ENCODE measurements around the gene CDK5RAP2. TPM values are rescaled to one million over a fixed set of nuclear protein-coding genes. Genes with fewer than 3 reads are reported as not detected.

CDK5RAP2 gene
- total RNA-seq, 1 experiment from 2014 or later = 56.4 TPM

- no peak for TF ChIP-seq CTCF (conservative IDR thresholded peaks at IDR 0.05)
- H3K4me1 Mint-ChIP-seq = peaks cover 4% of the 10 kb centered on the region in 2 experiments; a peak in 3 of 4 replicates
- no peak overlapping the region for H2BK12ac ChIP-seq (ENCODE audit: insufficient read length, low read depth, low read length)
- no peak overlapping the region for H4K91ac ChIP-seq (ENCODE audit: insufficient read length, low read depth, low read length)
- peaks cover 13 to 40% (median 31%) of the 10 kb centered on the region in 3 experiments; a peak in 6 of 7 replicates for H3K36me3 Mint-ChIP-seq (ENCODE audit: insufficient read depth in 1 of 3, low read depth in 3 of 3)
- no peak overlapping the region for H3K27ac Mint-ChIP-seq
- no peaks in the 10 kb centered on the region for H3K79me1 ChIP-seq (ENCODE audit: insufficient read depth, low read depth, low read length, poor library complexity, severe bottlenecking)
- no peak overlapping the region for H2BK120ac ChIP-seq (ENCODE audit: low read depth, low read length, poor library complexity, severe bottlenecking)
- no peaks in the 10 kb centered on the region for H3K4me1 ChIP-seq (ENCODE audit: insufficient read depth, low read length)
- no peak for DNase-seq
- no peak overlapping the region for H2AFZ ChIP-seq (ENCODE audit: low read length)
- no peaks in the 10 kb centered on the region for H4K20me1 ChIP-seq (ENCODE audit: control insufficient read depth, insufficient read depth, insufficient read length)
- no CpG with 5 or more reads among the region's 3 CpGs for WGBS (ENCODE audit: extremely low coverage, insufficient read length, low lambda C conversion rate)
- H3K4ac ChIP-seq (ENCODE audit: low read depth, low read length) = no peak overlapping the region
- H3K56ac ChIP-seq (ENCODE audit: insufficient read length, low read depth, low read length) = no peak overlapping the region
- no peaks in the 10 kb centered on the region for H3K9me3 ChIP-seq (ENCODE audit: control insufficient read depth, low read depth, low read length)
- no peak overlapping the region for H4K8ac ChIP-seq (replicated peaks; ENCODE audit: insufficient read length, low read depth, low read length)
- H3K27ac ChIP-seq (ENCODE audit: insufficient read length, low read depth, low read length) = no peak overlapping the region
- no peak overlapping the region for H3K4me2 ChIP-seq (ENCODE audit: insufficient read depth, insufficient read length, low read length)
- H4K5ac ChIP-seq (ENCODE audit: insufficient read length, low read depth, low read length) = no peak overlapping the region
- no peak overlapping the region for H3K18ac ChIP-seq (ENCODE audit: insufficient read length, low read depth, low read length)
- H3K27me3 Mint-ChIP-seq (ENCODE audit: low read depth) = no peaks in the 10 kb centered on the region
- H3T11ph ChIP-seq (ENCODE audit: low read length) = no peak overlapping the region
- H3K27me3 ChIP-seq (ENCODE audit: insufficient read depth, low read length) = no peaks in the 10 kb centered on the region
- H3K9ac ChIP-seq (ENCODE audit: extremely low read depth, insufficient read length, low read length) = no peak overlapping the region
- no peaks in the 10 kb centered on the region for H3K23me2 ChIP-seq (ENCODE audit: insufficient read length, low read depth, low read length, poor library complexity, severe bottlenecking)
- no peaks in the 10 kb centered on the region for H3K9me3 Mint-ChIP-seq
- H2BK20ac ChIP-seq (ENCODE audit: low read depth, low read length, poor library complexity, severe bottlenecking) = no peak overlapping the region
- H3K14ac ChIP-seq (ENCODE audit: insufficient read depth, low read length) = no peak overlapping the region
- H3K79me2 ChIP-seq (ENCODE audit: insufficient read depth, low read length) = no peaks in the 10 kb centered on the region
- no peak overlapping the region for H2AK5ac ChIP-seq (ENCODE audit: insufficient read length, low read length)
- no peak overlapping the region for H3K23ac ChIP-seq (ENCODE audit: insufficient read length, low read depth, low read length)
- no peak overlapping the region for H2BK5ac ChIP-seq (ENCODE audit: insufficient read length, low read length)
- no peak overlapping the region for H3K4me3 Mint-ChIP-seq
- H2BK15ac ChIP-seq (ENCODE audit: low read depth, low read length) = no peak overlapping the region
These were observed 114.1 kb downstream of the CDK5RAP2 start for GRCh38 chr9:120465685-120466407.

Measured in H9 (cell line).